Panc1 (cell line): Measurements from ENCODE around the gene IL21R. TPM values are rescaled to one million over a fixed set of nuclear protein-coding genes. Genes with fewer than 3 reads are reported as not detected.

Experiments
- ATAC-seq: fragments of 200-7000 bp; cut with Tn5 transposase; 2 replicates; pipeline ENCODE4 v1.9.1; 2020; ENCODE audit warnings: mild to moderate bottlenecking, moderate library complexity
- BruUV-seq: library from RNA; stranded (reverse); fragments of 400-500 nt; replicated peaks from 2 replicates; lab custom pipeline; 2021; lab: Mats Ljungman, UMichigan
- CTCF ChIA-PET: fragments of 300-600 bp; sonication (Branson Sonifier 250); formaldehyde crosslinking; loops from one replicate; lab custom pipeline; 2022; ENCODE audit warnings: antibody characterized with exemption; lab: Charles Lee
- POLR2A ChIA-PET: fragments of 300-600 bp; sonication (Branson Sonifier 250); formaldehyde crosslinking; loops from one replicate; lab custom pipeline; 2022; ENCODE audit warnings: antibody characterized with exemption; lab: Charles Lee
- DNase-seq: peaks from one replicate; pipeline ENCODE4 v3.0.0-alpha.2; 2010; ENCODE audit warnings: low read depth, low spot score
- H3K27ac ChIP-seq: 2 replicates; pipeline ENCODE4 v1.5.1; 2011; ENCODE audit warnings: mild to moderate bottlenecking, low read length, inconsistent platforms
- H3K27me3 ChIP-seq: fragments of 200-500 bp; sonication (Bioruptor generic); 2 replicates; pipeline ENCODE4 v1.6.0; 2014; ENCODE audit warnings: low read length, inconsistent platforms; ENCODE audit not compliant: control insufficient read depth, insufficient read depth
- H3K36me3 ChIP-seq: fragments of 200-500 bp; sonication (Bioruptor generic); 2 replicates; pipeline ENCODE4 v1.5.1; 2014; ENCODE audit warnings: inconsistent platforms, mild to moderate bottlenecking, low read length, moderate library complexity; ENCODE audit not compliant: control insufficient read depth, insufficient read depth
- H3K4me1 ChIP-seq: 2 replicates; pipeline ENCODE4 v1.5.1; 2011; ENCODE audit warnings: inconsistent platforms, mild to moderate bottlenecking, low read length, moderate library complexity; ENCODE audit not compliant: control insufficient read depth, insufficient read depth
- H3K4me3 ChIP-seq, 2 experiments: 2 replicates each; pipeline ENCODE4 v1.5.1; 2011 to 2012; ENCODE audit warnings: low read depth in 2 of 2, low read length in 2 of 2, mild to moderate bottlenecking in 2 of 2, inconsistent platforms in 1 of 2, moderate library complexity in 1 of 2
- H3K9me3 ChIP-seq: fragments of 200-500 bp; sonication (Bioruptor generic); 2 replicates; pipeline ENCODE4 v1.5.1; 2014; ENCODE audit warnings: low read depth, mild to moderate bottlenecking, inconsistent platforms, low read length, moderate library complexity; ENCODE audit not compliant: control insufficient read depth, insufficient read depth
- CTCF ChIP-seq: fragments of 450-650 bp; IDR thresholded peaks from 2 replicates; pipeline ENCODE4 v1.5.1; 2017; ENCODE audit warnings: mild to moderate bottlenecking
- POLR2AphosphoS5 ChIP-seq: IDR thresholded peaks from 2 replicates; pipeline ENCODE4 v1.6.1; 2012; ENCODE audit warnings: mild to moderate bottlenecking, low read depth, low read length, moderate library complexity
- SIN3A ChIP-seq: IDR thresholded peaks from 2 replicates; pipeline ENCODE4 v1.6.1; 2012; ENCODE audit warnings: low read depth, mild to moderate bottlenecking, low read length, moderate library complexity, borderline replicate concordance; ENCODE audit not compliant: insufficient read depth
- TCF7L2 ChIP-seq: IDR thresholded peaks from 2 replicates; pipeline ENCODE4 v1.6.1; 2011; ENCODE audit warnings: mild to moderate bottlenecking, low read depth, low read length, inconsistent platforms
- in situ Hi-C: cut with HindIII; loops from 2 replicates; pipeline ENCODE4 v1.10.0; 2016; ENCODE audit warnings: low sequenced_read_pairs, low pct_unique_long_range_greater_than_20kb
- intact Hi-C: fragments of 100-400 bp; cut with micrococcal nuclease; formaldehyde crosslinking; loops from one replicate; pipeline ENCODE4 v1.10.0; 2022; ENCODE audit not compliant: unreplicated experiment
- total RNA-seq: library from RNA; stranded (reverse); gene quantifications from one replicate; pipeline ENCODE4 v1.2.1, GENCODE V29; 2021; ENCODE audit not compliant: unreplicated experiment
- TF ChIP-seq, protein P1 (sequence below), 2 experiments: IDR thresholded peaks; 2 replicates each; pipeline ENCODE4 v1.6.1; 2011 to 2012; ENCODE audit warnings: low read depth in 2 of 2, control low read depth in 1 of 2, low read length in 1 of 2, mild to moderate bottlenecking in 1 of 2, moderate library complexity in 1 of 2; ENCODE audit not compliant: insufficient read depth in 1 of 2

The IL21R gene
- total RNA-seq, 1 experiment from 2014 or later = 0.10 TPM

GRCh38 chr16:27437946-27438345 is 36.0 kb downstream of the IL21R start:
- TF ChIP-seq SIN3A (no peak), POLR2AphosphoS5 (no peak), CTCF (no peak), TCF7L2 (no peak)
- TF ChIP-seq, protein P1, sequence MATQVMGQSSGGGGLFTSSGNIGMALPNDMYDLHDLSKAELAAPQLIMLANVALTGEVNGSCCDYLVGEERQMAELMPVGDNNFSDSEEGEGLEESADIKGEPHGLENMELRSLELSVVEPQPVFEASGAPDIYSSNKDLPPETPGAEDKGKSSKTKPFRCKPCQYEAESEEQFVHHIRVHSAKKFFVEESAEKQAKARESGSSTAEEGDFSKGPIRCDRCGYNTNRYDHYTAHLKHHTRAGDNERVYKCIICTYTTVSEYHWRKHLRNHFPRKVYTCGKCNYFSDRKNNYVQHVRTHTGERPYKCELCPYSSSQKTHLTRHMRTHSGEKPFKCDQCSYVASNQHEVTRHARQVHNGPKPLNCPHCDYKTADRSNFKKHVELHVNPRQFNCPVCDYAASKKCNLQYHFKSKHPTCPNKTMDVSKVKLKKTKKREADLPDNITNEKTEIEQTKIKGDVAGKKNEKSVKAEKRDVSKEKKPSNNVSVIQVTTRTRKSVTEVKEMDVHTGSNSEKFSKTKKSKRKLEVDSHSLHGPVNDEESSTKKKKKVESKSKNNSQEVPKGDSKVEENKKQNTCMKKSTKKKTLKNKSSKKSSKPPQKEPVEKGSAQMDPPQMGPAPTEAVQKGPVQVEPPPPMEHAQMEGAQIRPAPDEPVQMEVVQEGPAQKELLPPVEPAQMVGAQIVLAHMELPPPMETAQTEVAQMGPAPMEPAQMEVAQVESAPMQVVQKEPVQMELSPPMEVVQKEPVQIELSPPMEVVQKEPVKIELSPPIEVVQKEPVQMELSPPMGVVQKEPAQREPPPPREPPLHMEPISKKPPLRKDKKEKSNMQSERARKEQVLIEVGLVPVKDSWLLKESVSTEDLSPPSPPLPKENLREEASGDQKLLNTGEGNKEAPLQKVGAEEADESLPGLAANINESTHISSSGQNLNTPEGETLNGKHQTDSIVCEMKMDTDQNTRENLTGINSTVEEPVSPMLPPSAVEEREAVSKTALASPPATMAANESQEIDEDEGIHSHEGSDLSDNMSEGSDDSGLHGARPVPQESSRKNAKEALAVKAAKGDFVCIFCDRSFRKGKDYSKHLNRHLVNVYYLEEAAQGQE (IDR thresholded peaks at IDR 0.05; ENCODE audit: insufficient read depth in 1 of 2, low read depth in 2 of 2, low read length in 1 of 2) = no peak
- in situ Hi-C loops = no loop called here
- BruUV-seq = no TSS peak
- DNase-seq = no peak
- no peaks in the 10 kb centered on the region for H3K9me3 ChIP-seq
- ChIA-PET POLR2A (no interaction called here), CTCF (no interaction called here)
- no peak overlapping the region for H3K27ac ChIP-seq
- no peaks in the 10 kb centered on the region for H3K4me1 ChIP-seq
- intact Hi-C loops = no loop called here
- H3K36me3 ChIP-seq = no peaks in the 10 kb centered on the region
- no peak for ATAC-seq
- H3K27me3 ChIP-seq = no peaks in the 10 kb centered on the region
- no peak overlapping the region for H3K4me3 ChIP-seq

GRCh38 chr16:27439271-27440018 is 37.5 kb downstream of the IL21R start:
- DNase-seq = no peak
- H3K27me3 ChIP-seq = no peaks in the 10 kb centered on the region
- no TSS peak for BruUV-seq
- ChIA-PET CTCF (interaction anchor here (0.6 kb wide), 1 partner anchor 203 kb away, joined by 3 read pairs; no protein-coding TSS in a partner anchor), POLR2A (interaction anchor here (0.6 kb wide), 1 partner anchor 1654 kb away, joined by 4 read pairs; no protein-coding TSS in a partner anchor)
- no peaks in the 10 kb centered on the region for H3K36me3 ChIP-seq
- no peak for ATAC-seq
- no peak overlapping the region for H3K4me3 ChIP-seq
- TF ChIP-seq POLR2AphosphoS5 = no peak
- TF ChIP-seq CTCF = no peak
- TF ChIP-seq, protein P1 (IDR thresholded peaks at IDR 0.05; ENCODE audit: insufficient read depth in 1 of 2, low read depth in 2 of 2, low read length in 1 of 2) = no peak
- no peak for TF ChIP-seq SIN3A
- no peak for TF ChIP-seq TCF7L2
- intact Hi-C loops (no loop called here), in situ Hi-C loops (no loop called here)
- H3K4me1 ChIP-seq = no peaks in the 10 kb centered on the region
- no peak overlapping the region for H3K27ac ChIP-seq
- no peaks in the 10 kb centered on the region for H3K9me3 ChIP-seq
